Activated CD4-positive, alpha-beta memory T cell treated with anti-CD3 and anti-CD28 coated beads for 36 hours (primary cell): ENCODE results near the gene UBLCP1. TPM values are rescaled to one million over a fixed set of nuclear protein-coding genes. Genes with fewer than 3 reads are reported as not detected.
"Not testable (repeated sequence)": the region's sequence is repeated elsewhere in the genome, so short reads cannot be mapped to it uniquely, and the experiment has no call there.

ENCODE experiments used
- CTCF ChIA-PET: fragments of 350-600 bp; sonication (Branson Sonifier 250); formaldehyde crosslinking; loops from one replicate; lab custom pipeline; 2021; ENCODE audit warnings: antibody characterized with exemption, inconsistent platforms; lab: Charles Lee
- POLR2A ChIA-PET: fragments of 350-600 bp; sonication (Branson Sonifier 250); formaldehyde crosslinking; loops from one replicate; lab custom pipeline; 2021; ENCODE audit warnings: antibody characterized with exemption; lab: Charles Lee
- DNase-seq: peaks from one replicate; pipeline ENCODE4 v3.0.0-alpha.2; 2020
- H3K27ac Mint-ChIP-seq: one replicate; pipeline ENCODE4 v1.8.0; 2021; ENCODE audit warnings: mixed read lengths
- H3K27me3 Mint-ChIP-seq: one replicate; pipeline ENCODE4 v1.8.0; 2021; ENCODE audit warnings: mixed read lengths
- H3K36me3 Mint-ChIP-seq: one replicate; pipeline ENCODE4 v1.8.0; 2021; ENCODE audit warnings: mixed read lengths
- H3K4me1 Mint-ChIP-seq: one replicate; pipeline ENCODE4 v1.8.0; 2021; ENCODE audit warnings: low read depth, mixed read lengths
- H3K4me3 Mint-ChIP-seq: one replicate; pipeline ENCODE4 v1.8.0; 2021; ENCODE audit warnings: mild to moderate bottlenecking, mixed read lengths
- H3K9me3 Mint-ChIP-seq: one replicate; pipeline ENCODE4 v1.8.0; 2021; ENCODE audit warnings: mixed read lengths
- intact Hi-C: fragments of 100-400 bp; cut with micrococcal nuclease; formaldehyde crosslinking; loops from one replicate; pipeline ENCODE4 v1.15.1; 2023
- total RNA-seq, 2 experiments: library from RNA; stranded (reverse); gene quantifications; one replicate each; pipeline ENCODE4 v1.2.3, GENCODE V29; 2021

UBLCP1 gene
- total RNA-seq, 2 experiments from 2014 or later = 32.9 to 34.4 TPM

- Mint-ChIP-seq H3K36me3 (peaks cover 27% of the 10 kb centered on the region), H3K9me3 (peaks cover 30% of the 10 kb centered on the region)
- H3K4me3 Mint-ChIP-seq, DNase-seq, CTCF ChIA-PET, H3K27me3 Mint-ChIP-seq, H3K4me1 Mint-ChIP-seq, H3K27ac Mint-ChIP-seq, POLR2A ChIA-PET, intact Hi-C loops: not testable (repeated sequence)
These were observed 34.2 kb downstream of the UBLCP1 start for GRCh38 chr5:159297300-159297699.

DNA sequence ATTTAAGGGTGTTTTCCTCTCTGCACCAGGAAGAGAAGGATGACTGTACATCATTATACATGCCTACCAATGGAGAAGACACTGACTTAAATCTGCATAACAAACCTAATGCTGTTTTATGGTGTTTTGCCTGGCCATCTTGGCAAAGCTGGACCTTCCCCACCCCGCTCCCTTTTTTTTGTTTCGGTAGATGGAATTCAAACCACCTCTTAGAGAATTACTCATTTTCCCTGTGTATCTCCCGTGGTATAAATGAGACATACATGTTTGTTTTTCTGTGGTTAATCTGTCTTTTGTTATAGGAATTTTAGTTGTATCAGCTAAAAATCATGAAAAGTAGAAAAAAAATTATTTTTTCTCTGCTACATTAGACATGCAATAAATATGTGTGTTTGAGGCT is 38.4 kb downstream of the UBLCP1 start:
- Mint-ChIP-seq H3K27me3 (peaks cover 3% of the 10 kb centered on the region), H3K27ac (no peak overlapping the region), H3K9me3 (peaks cover 40% of the 10 kb centered on the region), H3K36me3 (peaks cover 28% of the 10 kb centered on the region), H3K4me1 (no peaks in the 10 kb centered on the region), H3K4me3 (no peak overlapping the region)
- ChIA-PET POLR2A (no interaction called here), CTCF (no interaction called here)
- DNase-seq = no peak
- intact Hi-C loops = no loop called here

DNA sequence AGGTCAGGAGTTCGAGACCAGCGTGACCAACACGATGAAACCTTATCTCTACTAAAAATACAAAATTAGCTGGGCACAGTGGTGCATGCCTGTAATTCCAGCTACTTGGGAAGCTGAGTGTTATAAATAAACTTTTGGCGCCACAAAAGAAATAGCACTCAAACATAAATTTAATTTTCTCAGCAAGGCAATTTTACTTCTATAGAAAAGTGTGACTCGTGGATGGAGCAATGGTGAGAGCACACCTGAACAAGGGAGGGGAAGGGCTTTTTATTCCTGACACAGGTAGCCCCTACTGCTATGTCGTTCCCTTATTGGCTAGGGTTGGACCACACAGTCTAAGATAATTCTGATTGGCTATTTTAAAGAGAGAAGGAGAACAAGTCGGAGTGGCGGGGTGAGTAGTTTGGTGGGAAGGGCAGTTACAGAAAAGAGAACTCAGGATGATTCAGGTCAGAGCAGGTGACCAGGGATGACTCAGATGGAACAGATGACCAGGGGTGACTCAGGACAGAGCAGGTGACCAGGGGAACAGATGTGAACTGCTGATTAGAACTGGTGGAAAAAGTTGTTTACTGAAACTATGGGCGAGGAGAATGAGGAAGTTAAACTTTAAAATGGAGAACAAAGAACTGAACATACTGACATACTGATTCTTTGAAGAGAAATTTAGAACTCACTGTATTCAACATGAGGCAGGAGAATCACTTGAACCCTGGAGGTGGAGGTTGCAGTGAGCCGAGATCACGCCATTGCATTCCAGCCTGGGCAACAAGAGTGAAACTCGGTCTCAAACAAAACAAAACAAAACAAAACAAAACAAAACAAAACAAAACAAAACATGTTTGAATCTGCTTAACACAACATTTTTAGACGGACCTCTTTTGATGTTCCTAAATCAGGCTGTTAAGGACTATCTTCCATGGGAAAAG is 39.1 kb downstream of the UBLCP1 start:
- H3K4me3 Mint-ChIP-seq, H3K27ac Mint-ChIP-seq, H3K4me1 Mint-ChIP-seq, DNase-seq, H3K27me3 Mint-ChIP-seq, CTCF ChIA-PET, intact Hi-C loops, POLR2A ChIA-PET: not testable (repeated sequence)
- Mint-ChIP-seq H3K36me3 (peaks cover 26% of the 10 kb centered on the region), H3K9me3 (peaks cover 40% of the 10 kb centered on the region)

- H3K27me3 Mint-ChIP-seq = peaks cover 3% of the 10 kb centered on the region
- ChIA-PET CTCF (interaction anchor here (0.7 kb wide), 1 partner anchor 483 kb away, joined by 3 read pairs; no protein-coding TSS in a partner anchor), POLR2A (no interaction called here)
- no peak overlapping the region for H3K4me3 Mint-ChIP-seq
- H3K27ac Mint-ChIP-seq = no peak overlapping the region
- peaks cover 29% of the 10 kb centered on the region for H3K9me3 Mint-ChIP-seq
- intact Hi-C loops = no loop called here
- DNase-seq = no peak
- H3K4me1 Mint-ChIP-seq = no peaks in the 10 kb centered on the region
- H3K36me3 Mint-ChIP-seq = peaks cover 16% of the 10 kb centered on the region
These were observed 40.2 kb downstream of the UBLCP1 start for GRCh38 chr5:159303286-159303685.

GRCh38 chr5:159304961-159305595 is 42.0 kb downstream of the UBLCP1 start:
- Mint-ChIP-seq H3K36me3 (peaks cover 12% of the 10 kb centered on the region), H3K9me3 (peaks cover 22% of the 10 kb centered on the region), H3K4me1 (no peaks in the 10 kb centered on the region), H3K4me3 (no peak overlapping the region), H3K27me3 (peaks cover 11% of the 10 kb centered on the region), H3K27ac (no peak overlapping the region)
- CTCF ChIA-PET = interaction anchor here (0.8 to 3.0 kb wide), 2 partner anchors 12 to 148 kb away, joined by 3 to 13 read pairs; no protein-coding TSS in a partner anchor
- no peak for DNase-seq
- POLR2A ChIA-PET = no interaction called here
- intact Hi-C loops = loop anchor here (1.0 kb wide), 1 partner anchor 10 kb away; no protein-coding TSS in a partner anchor

- intact Hi-C loops = no loop called here
- H3K9me3 Mint-ChIP-seq = no peaks in the 10 kb centered on the region
- H3K4me1 Mint-ChIP-seq = peaks cover 7% of the 10 kb centered on the region
- H3K27me3 Mint-ChIP-seq = peaks cover 11% of the 10 kb centered on the region
- CTCF ChIA-PET = interaction anchor here (3.0 kb wide), 1 partner anchor 153 kb away, joined by 16 read pairs; no protein-coding TSS in a partner anchor
- no peak overlapping the region for H3K27ac Mint-ChIP-seq
- H3K36me3 Mint-ChIP-seq = no peaks in the 10 kb centered on the region
- no peak overlapping the region for H3K4me3 Mint-ChIP-seq
- no peak for DNase-seq
- POLR2A ChIA-PET = no interaction called here
These were observed 46.8 kb downstream of the UBLCP1 start for GRCh38 chr5:159309689-159310433.

GRCh38 chr5:159310511-159310910 is 47.4 kb downstream of the UBLCP1 start:
- Mint-ChIP-seq H3K9me3 (no peaks in the 10 kb centered on the region), H3K4me1 (peaks cover 7% of the 10 kb centered on the region), H3K36me3 (no peaks in the 10 kb centered on the region), H3K27me3 (peaks cover 11% of the 10 kb centered on the region), H3K27ac (no peak overlapping the region), H3K4me3 (peak overlapping the region; percentile 13)
- POLR2A ChIA-PET = no interaction called here
- intact Hi-C loops = no loop called here
- DNase-seq = peak; percentile 51
- CTCF ChIA-PET = interaction anchor here (1.4 to 3.0 kb wide), 2 partner anchors 150 to 154 kb away, joined by 3 to 16 read pairs; no protein-coding TSS in a partner anchor

DNA sequence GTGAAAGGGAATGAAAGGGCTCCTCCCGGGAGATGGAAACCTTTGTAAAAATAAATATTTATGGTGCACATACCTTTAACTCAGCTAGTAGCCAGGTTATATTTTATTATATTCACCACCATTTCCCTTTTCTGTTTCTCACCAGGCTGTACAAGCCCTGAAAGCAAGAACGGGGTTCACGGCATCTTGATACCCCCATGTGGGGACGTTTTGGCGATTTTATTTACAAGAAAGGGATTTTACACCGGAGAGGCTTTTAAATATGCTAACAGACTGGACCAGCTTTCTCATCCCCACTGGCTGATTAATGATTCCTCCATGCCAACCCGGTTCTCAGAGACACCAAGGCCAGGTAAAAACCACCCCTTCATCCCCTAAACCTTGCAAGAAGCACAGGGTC is 48.0 kb downstream of the UBLCP1 start:
- POLR2A ChIA-PET = no interaction called here

DNA sequence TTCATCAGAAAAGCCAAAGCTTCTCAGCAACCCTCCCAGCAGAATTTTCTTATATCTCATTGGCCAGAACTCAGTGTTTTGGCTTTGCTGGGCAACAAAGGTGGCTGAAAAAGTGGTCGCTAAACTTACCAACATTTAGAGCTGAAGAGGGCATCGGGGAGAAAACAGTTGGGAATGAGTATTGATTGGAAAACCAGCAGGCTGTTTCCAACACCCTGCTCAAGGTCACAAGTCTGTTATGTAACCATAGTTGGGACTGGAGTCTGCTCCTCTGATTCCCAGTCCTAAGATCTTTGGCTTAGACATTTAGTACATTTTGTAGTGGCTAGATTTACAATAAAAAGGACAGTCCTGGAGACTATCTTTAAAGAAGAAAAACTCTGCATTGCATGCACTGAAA is 50.1 kb downstream of the UBLCP1 start:
- Mint-ChIP-seq H3K36me3 (no peaks in the 10 kb centered on the region), H3K4me1 (peaks cover 7% of the 10 kb centered on the region), H3K27me3 (peaks cover 11% of the 10 kb centered on the region), H3K27ac (no peak overlapping the region), H3K4me3 (no peak overlapping the region), H3K9me3 (no peaks in the 10 kb centered on the region)
- ChIA-PET CTCF (interaction anchor here (0.8 kb wide), 1 partner anchor 127 kb away, joined by 3 read pairs; no protein-coding TSS in a partner anchor), POLR2A (no interaction called here)
- intact Hi-C loops = no loop called here
- DNase-seq = no peak

More for the DNA sequence above, 48.0 kb downstream of the UBLCP1 start:
- no peaks in the 10 kb centered on the region for H3K36me3 Mint-ChIP-seq
- H3K9me3 Mint-ChIP-seq = no peaks in the 10 kb centered on the region
- H3K4me3 Mint-ChIP-seq = no peak overlapping the region
- no peak overlapping the region for H3K27ac Mint-ChIP-seq
- intact Hi-C loops = no loop called here
- peaks cover 7% of the 10 kb centered on the region for H3K4me1 Mint-ChIP-seq
- peaks cover 11% of the 10 kb centered on the region for H3K27me3 Mint-ChIP-seq
- CTCF ChIA-PET = interaction anchor here (1.4 to 3.0 kb wide), 2 partner anchors 151 to 154 kb away, joined by 3 to 16 read pairs; no protein-coding TSS in a partner anchor
- no peak for DNase-seq

DNA sequence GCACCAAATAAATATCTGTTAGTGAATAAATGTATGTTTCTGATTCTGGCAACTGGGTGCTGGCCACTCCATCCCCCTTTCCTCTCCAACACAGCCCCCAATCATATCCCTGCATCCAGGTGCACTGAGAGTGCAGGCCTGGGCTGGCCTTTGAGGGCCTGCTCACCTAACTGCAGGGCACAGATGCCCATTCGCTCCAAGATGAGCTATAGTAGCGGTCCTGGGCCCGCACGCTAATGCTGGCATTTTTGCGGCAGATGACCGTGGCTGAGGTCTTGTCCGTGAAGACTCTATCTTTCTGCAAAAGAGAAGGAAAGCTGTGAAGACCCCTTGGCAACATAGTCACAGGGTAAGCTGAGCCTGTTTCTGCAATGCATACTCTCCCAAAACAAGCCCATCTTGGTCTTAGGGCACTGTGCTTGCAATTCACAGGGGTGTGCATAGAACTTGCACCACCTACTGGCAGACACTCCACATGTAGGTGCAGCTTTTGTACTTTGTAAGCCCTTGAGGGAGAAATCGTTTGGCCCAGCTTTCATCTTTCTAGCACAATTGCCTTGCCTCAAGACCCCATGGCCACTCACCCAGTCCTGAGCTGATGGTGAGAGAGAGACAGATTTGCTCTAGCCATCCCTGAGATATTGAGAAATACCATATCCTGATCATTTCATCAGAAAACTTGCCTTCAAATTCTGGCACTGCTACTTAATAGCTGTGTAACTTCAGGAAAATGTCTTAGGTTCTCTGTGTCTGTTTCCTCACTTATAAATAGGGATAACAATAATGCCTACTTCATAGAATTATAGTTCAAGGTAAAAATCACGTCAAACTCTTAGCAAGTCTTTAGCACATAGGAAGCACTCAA is 53.7 kb downstream of the UBLCP1 start:
- POLR2A ChIA-PET = no interaction called here
- peak; percentile 58 for DNase-seq
- intact Hi-C loops = loop anchor here (1.0 kb wide), 1 partner anchor 160 kb away; no protein-coding TSS in a partner anchor
- no peaks in the 10 kb centered on the region for H3K9me3 Mint-ChIP-seq
- H3K4me3 Mint-ChIP-seq = no peak overlapping the region
- no peaks in the 10 kb centered on the region for H3K36me3 Mint-ChIP-seq
- H3K27ac Mint-ChIP-seq = no peak overlapping the region
- no peaks in the 10 kb centered on the region for H3K4me1 Mint-ChIP-seq
- CTCF ChIA-PET = interaction anchor here (0.6 to 7.0 kb wide), 24 partner anchors 10 to 1142 kb away, joined by 3 to 128 read pairs (median 5); partner anchors contain the start of gene UBLCP1
- H3K27me3 Mint-ChIP-seq = no peaks in the 10 kb centered on the region

DNA sequence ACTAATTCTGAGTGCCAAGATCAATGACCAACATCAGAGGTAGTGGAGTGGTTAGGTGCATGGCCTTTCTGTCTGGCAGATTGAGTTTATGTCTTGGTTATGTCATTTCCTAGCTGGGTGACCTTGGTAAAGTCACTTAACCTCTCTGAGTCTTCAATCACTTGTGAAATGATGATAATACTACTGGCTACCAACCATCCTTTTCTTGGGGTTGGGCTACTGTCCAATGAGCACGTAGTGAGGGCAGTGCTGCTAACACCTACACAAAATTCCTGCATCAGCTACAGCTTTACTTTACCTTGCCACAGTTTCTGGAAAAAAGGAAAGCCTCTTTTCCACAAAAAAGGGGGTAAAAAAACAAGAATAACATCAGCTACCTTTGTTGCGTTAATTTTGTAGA is 54.8 kb downstream of the UBLCP1 start:
- H3K9me3 Mint-ChIP-seq = no peaks in the 10 kb centered on the region
- H3K36me3 Mint-ChIP-seq = no peaks in the 10 kb centered on the region
- DNase-seq = no peak
- no peak overlapping the region for H3K4me3 Mint-ChIP-seq
- intact Hi-C loops = loop anchor here (1.0 kb wide), 1 partner anchor 162 kb away; no protein-coding TSS in a partner anchor
- H3K4me1 Mint-ChIP-seq = no peaks in the 10 kb centered on the region
- H3K27ac Mint-ChIP-seq = no peak overlapping the region
- ChIA-PET POLR2A (no interaction called here), CTCF (interaction anchor here (1.1 to 7.0 kb wide), 16 partner anchors 9 to 322 kb away, joined by 3 to 128 read pairs (median 5); no protein-coding TSS in a partner anchor)
- H3K27me3 Mint-ChIP-seq = peaks cover 2% of the 10 kb centered on the region
